Tibial nerve (tissue), 4 donors: ENCODE results near the gene KRTAP12-2.

Experiments
- EP300 ChIP-seq, 2 donors: sonication (generic); formaldehyde crosslinking; IDR thresholded peaks; one replicate each; pipeline ENCODE4 v1.6.1; 2017; ENCODE audit warnings: antibody characterized with exemption in 2 of 2, mild to moderate bottlenecking in 1 of 2
- TF ChIP-seq, protein P1 (sequence below), 5 experiments: fragments of 200-600 bp in 3 of 5; fragments of 450-650 bp in 2 of 5; sonication (generic) in 3 of 5; IDR thresholded peaks; one replicate each; pipeline ENCODE4 v1.5.1; 2016 to 2019; ENCODE audit warnings: antibody characterized with exemption in 5 of 5, mild to moderate bottlenecking in 3 of 5, moderate library complexity in 2 of 5

- TF ChIP-seq, protein P1, sequence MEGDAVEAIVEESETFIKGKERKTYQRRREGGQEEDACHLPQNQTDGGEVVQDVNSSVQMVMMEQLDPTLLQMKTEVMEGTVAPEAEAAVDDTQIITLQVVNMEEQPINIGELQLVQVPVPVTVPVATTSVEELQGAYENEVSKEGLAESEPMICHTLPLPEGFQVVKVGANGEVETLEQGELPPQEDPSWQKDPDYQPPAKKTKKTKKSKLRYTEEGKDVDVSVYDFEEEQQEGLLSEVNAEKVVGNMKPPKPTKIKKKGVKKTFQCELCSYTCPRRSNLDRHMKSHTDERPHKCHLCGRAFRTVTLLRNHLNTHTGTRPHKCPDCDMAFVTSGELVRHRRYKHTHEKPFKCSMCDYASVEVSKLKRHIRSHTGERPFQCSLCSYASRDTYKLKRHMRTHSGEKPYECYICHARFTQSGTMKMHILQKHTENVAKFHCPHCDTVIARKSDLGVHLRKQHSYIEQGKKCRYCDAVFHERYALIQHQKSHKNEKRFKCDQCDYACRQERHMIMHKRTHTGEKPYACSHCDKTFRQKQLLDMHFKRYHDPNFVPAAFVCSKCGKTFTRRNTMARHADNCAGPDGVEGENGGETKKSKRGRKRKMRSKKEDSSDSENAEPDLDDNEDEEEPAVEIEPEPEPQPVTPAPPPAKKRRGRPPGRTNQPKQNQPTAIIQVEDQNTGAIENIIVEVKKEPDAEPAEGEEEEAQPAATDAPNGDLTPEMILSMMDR (IDR thresholded peaks at IDR 0.05) = no peak
- TF ChIP-seq EP300 (IDR thresholded peaks at IDR 0.05) = no peak
These were observed 5.2 kb upstream of the KRTAP12-2 start for GRCh38 chr21:44671911-44672310.
